HG02759 (cell line): ENCODE results near the gene BCL11B.

Experiments
- ATAC-seq: cut with Tn5 transposase; IDR thresholded peaks from one replicate; pipeline ENCODE4 v1.9.1; 2021; ENCODE audit warnings: mild to moderate bottlenecking, moderate library complexity; ENCODE audit not compliant: unreplicated experiment

The BCL11B gene

GRCh38 chr14:99123208-99123870 is 148.7 kb downstream of the BCL11B start:
- ATAC-seq: no peak

DNA sequence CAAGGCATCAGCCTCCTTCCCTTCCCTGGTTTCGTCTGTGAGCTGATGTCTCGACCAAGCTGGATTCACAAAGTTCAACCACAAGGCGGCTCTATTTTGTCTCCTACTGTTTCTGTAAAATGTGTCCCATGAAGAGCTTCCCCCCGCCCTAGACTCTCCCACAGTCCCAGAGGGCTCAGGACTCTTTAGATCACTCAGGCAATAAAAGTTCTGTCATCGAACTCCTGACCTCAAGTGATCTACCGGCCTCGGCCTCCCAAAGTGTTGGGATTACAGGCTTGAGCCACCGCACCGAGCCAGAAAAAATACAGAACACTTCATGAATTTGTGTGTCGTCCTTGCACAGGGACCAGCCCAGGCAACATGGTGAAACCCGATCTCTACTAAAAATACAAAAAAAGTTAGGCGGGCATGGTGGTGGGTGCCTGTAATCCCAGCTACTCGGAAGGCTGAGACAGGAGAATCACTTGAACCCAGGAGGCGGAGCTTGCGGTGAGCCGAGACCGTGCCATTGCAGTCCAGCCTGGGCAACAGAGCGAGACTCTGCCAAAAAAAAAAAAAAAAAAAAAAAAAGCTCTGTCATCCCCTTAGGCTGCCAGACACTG is 149.4 kb downstream of the BCL11B start:
- no peak for ATAC-seq

DNA sequence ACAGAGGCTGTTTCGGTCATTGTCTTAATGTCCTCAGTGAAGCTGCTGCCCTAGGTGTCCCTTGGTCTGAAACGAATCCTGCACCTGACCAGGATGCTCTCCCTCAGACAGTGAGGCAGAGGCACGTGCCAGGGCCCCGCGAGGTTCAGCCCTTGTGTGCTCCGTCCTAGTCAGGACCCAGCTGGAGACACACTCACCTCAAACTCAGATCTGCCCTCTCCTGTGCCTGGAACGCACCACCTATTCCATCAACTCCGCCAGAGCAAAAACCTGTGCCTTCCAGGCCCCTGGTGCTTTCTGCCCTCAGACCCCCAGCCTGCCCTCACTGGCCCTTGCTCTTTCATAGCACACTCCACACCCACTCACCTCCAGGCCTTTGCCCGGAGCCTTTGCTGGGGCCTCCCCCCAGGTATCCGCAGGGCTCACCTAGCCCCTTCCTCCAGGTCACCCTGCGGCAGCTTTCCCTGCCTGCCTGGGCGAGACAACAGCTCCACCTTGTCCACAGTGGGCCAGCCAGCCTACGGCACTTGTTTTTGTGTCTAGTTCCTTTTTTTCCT is 150.6 kb downstream of the BCL11B start:
- ATAC-seq: no peak

DNA sequence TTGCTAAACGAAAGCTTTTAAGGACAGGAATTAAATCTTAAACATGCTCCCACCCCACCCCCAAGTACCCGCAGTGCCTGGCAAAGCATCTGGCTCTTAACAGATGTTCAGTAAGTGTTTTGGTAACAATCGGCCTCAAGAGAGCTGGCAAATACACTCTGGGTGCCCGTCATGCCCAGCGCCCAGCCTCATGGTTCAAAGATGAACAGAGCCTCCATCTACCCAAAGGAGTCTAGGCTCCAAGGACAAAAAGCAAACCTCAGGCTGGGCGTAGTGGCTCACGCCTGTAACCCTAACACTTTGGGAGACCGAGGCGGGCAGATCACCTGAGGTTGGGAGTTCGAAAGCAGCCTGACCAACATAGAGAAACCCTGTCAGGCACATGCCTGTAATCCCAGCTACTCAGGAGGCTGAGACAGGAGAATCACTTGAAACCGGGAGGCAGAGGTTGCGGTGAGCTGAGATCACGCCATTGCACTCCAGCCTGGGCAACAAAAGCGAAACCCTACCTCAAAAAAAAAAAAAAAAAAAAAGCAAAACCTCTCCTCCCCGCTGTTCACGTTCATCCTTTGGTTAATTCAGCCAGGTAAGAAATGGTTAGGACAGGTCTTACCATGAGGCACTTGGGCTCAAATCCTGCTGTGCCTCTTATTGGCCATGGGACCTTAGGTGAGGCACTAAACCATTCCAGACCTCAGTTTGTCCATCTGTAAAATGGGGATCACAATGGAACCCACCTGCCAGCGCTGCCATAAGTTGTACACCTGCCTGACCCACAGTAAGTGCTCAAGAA is 151.3 kb downstream of the BCL11B start:
- no peak for ATAC-seq

GRCh38 chr14:99119554-99120525 is 152.2 kb downstream of the BCL11B start:
- ATAC-seq: no peak
